Sigmoid colon (tissue), 7 donors: ENCODE measurements around the gene SURF4. TPM values are rescaled to one million over a fixed set of nuclear protein-coding genes. Genes with fewer than 3 reads are reported as not detected.

Experiments used
- DNase-seq: peaks from one replicate; pipeline ENCODE4 v3.0.0-alpha.2; 2019
- H3K27ac ChIP-seq, 4 donors: fragments of 200-600 bp; sonication (generic); one replicate each; pipeline ENCODE4 v1.5.1; 2016 to 2019; ENCODE audit warnings: mild to moderate bottlenecking in 1 of 4
- H3K27me3 ChIP-seq, 3 donors: fragments of 200-600 bp; sonication (generic); one replicate each; pipeline ENCODE4 v1.5.1; 2019; ENCODE audit warnings: mild to moderate bottlenecking in 1 of 3
- H3K36me3 ChIP-seq, 4 donors: fragments of 200-600 bp; sonication (generic); one replicate each; pipeline ENCODE4 v1.5.1; 2016 to 2019
- H3K4me1 ChIP-seq, 4 donors: fragments of 200-600 bp; sonication (generic); one replicate each; pipeline ENCODE4 v1.5.1; 2017 to 2019
- H3K4me3 ChIP-seq, 4 donors: fragments of 200-600 bp; sonication (generic); one replicate each; pipeline ENCODE4 v1.5.1; 2017 to 2019; ENCODE audit warnings: mild to moderate bottlenecking in 2 of 4, moderate library complexity in 1 of 4
- H3K9me3 ChIP-seq, 4 donors: fragments of 200-600 bp in 3 of 4; sonication (generic) in 3 of 4; one replicate each; pipeline versions ENCODE4 v1.5.1 to v1.6.1; 2013 to 2019
- EP300 ChIP-seq, 4 donors: sonication (generic); formaldehyde crosslinking; IDR thresholded peaks; one replicate each; pipeline ENCODE4 v1.6.1; 2017; ENCODE audit warnings: antibody characterized with exemption in 4 of 4
- POLR2A ChIP-seq, 2 donors: fragments of 450-650 bp; IDR thresholded peaks; one replicate each; pipeline ENCODE4 v1.6.1; 2016; ENCODE audit warnings: antibody characterized with exemption in 2 of 2, mild to moderate bottlenecking in 2 of 2, moderate library complexity in 2 of 2
- POLR2AphosphoS5 ChIP-seq, 4 donors: sonication (generic); formaldehyde crosslinking; IDR thresholded peaks; one replicate each; pipeline ENCODE4 v1.6.1; 2017; ENCODE audit warnings: antibody characterized with exemption in 4 of 4
- WGBS, 2 donors: extraction: QIAGEN DNeasy Blood & Tissue Kit; methylation state at CpG; one replicate each; pipeline ENCODE4 v1.1.7; 2013; 5-methylcytosine and 5-hydroxymethylcytosine counted together
- intact Hi-C: fragments of 100-400 bp; cut with DNase I; formaldehyde crosslinking; loops from one replicate; pipeline ENCODE4 v1.15.1; 2023
- polyA plus RNA-seq, 3 donors: library from polyadenylated mRNA; stranded (reverse); fragments of 200-250 nt; gene quantifications; one replicate each; pipeline ENCODE4 v1.2.3, GENCODE V29; 2013
- small RNA-seq, 3 donors: library from RNA; depleted of rRNA; stranded (forward); fragments of <200 nt; gene quantifications; one replicate each; pipeline ENCODE3, GENCODE V24; 2016
- total RNA-seq, 4 donors: library from RNA; depleted of rRNA; stranded (reverse); fragments of >200 nt; gene quantifications; one replicate each; pipeline ENCODE4 v1.1.0, GENCODE V29; 2016
- TF ChIP-seq, protein P1 (sequence below), 4 experiments: fragments of 450-650 bp in 3 of 4; fragments of 200-600 bp in 1 of 4; IDR thresholded peaks; one replicate each; pipeline ENCODE4 v1.5.1; 2016 to 2019; ENCODE audit warnings: antibody characterized with exemption in 4 of 4, mild to moderate bottlenecking in 3 of 4, moderate library complexity in 2 of 4
- donor health status: healthy with polysubstance abuse.
- donor health status: Bipolar disorder and iron deficiency.
- donor health status: healthy.

SURF4 gene
- total and polyA plus RNA-seq, 7 donors = 17.4 to 190 (median 83.1) TPM

DNA sequence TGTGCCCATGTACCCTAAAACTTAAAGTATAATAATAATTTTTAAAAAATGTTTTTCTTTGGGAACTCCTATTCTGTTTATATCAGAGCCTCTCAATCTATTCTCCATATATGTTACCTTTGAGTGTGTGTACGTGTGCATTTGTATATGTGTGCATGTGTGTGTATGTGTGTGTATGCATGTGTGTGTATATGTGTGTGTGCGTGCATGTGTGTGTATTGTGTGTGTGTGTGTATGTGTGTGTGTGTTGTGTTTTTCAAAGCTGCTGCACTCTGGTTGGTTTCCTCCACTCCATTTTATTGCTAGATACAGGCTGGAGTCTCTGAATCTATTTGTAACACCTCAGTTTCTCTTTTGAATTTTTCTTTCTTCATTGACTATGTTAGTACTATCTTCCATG, 59.9 kb downstream of the SURF4 start:
- H3K4me3 ChIP-seq = no peak overlapping the region
- H3K4me1 ChIP-seq = no peaks in the 10 kb centered on the region
- 89 to 91% methylated on average over 2 of the region's 2 CpGs for WGBS, 2 donors
- H3K27me3 ChIP-seq = no peaks in the 10 kb centered on the region
- H3K9me3 ChIP-seq = no peaks in the 10 kb centered on the region
- DNase-seq = no peak
- H3K27ac ChIP-seq = no peak overlapping the region
- intact Hi-C loops = no loop called here
- TF ChIP-seq POLR2A (IDR thresholded peaks at IDR 0.05) (no peak), EP300 (IDR thresholded peaks at IDR 0.05) (no peak), POLR2AphosphoS5 (IDR thresholded peaks at IDR 0.05) (no peak)
- TF ChIP-seq, protein P1, sequence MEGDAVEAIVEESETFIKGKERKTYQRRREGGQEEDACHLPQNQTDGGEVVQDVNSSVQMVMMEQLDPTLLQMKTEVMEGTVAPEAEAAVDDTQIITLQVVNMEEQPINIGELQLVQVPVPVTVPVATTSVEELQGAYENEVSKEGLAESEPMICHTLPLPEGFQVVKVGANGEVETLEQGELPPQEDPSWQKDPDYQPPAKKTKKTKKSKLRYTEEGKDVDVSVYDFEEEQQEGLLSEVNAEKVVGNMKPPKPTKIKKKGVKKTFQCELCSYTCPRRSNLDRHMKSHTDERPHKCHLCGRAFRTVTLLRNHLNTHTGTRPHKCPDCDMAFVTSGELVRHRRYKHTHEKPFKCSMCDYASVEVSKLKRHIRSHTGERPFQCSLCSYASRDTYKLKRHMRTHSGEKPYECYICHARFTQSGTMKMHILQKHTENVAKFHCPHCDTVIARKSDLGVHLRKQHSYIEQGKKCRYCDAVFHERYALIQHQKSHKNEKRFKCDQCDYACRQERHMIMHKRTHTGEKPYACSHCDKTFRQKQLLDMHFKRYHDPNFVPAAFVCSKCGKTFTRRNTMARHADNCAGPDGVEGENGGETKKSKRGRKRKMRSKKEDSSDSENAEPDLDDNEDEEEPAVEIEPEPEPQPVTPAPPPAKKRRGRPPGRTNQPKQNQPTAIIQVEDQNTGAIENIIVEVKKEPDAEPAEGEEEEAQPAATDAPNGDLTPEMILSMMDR (IDR thresholded peaks at IDR 0.05) = no peak
- no peaks in the 10 kb centered on the region for H3K36me3 ChIP-seq

Small RNAs within 50 kb of the gene (small RNA-seq; reads per million reads assigned to genes)
- gene RF00019 (0 reads per million in 3 donors), gene SNORD24 (0 reads per million in 3 donors), gene SNORD36A (0 reads per million in 3 donors), gene SNORD36B (0 reads per million in 3 donors), gene SNORD36C (0 reads per million in 3 donors)

Other genes with a start within 250 kb of the SURF4 start
- 10 to 100 TPM in 3 of 4 donors, 1 to 10 TPM in 1; 8.9 to 31.1 (median 19.2) TPM for gene GBGT1, start 212.1 kb downstream of the SURF4 start, total RNA-seq
- 1 to 10 TPM; 4.2 to 9.9 (median 5.4) TPM for gene GBGT1, start 212.1 kb downstream of the SURF4 start, polyA plus RNA-seq
- not detected for gene OBP2B, start 166.8 kb downstream of the SURF4 start, total RNA-seq
- not detected for gene OBP2B, start 166.8 kb downstream of the SURF4 start, polyA plus RNA-seq
- 1 to 10 TPM in 2 of 4 donors, under 1 TPM in 2; 0.36 to 1.5 (median 1.0) TPM for gene ABO, start 100.9 kb downstream of the SURF4 start, total RNA-seq
- 10 to 100 TPM; 15.0 to 27.3 (median 24.5) TPM for gene ABO, start 100.9 kb downstream of the SURF4 start, polyA plus RNA-seq
- 10 to 100 TPM; 13.9 to 20.1 (median 16.2) TPM for gene SURF6, start 39.9 kb downstream of the SURF4 start, total RNA-seq
- gene SURF6, start 39.9 kb downstream of the SURF4 start, polyA plus RNA-seq = 10 to 100 TPM; 22.8 to 43.1 (median 24.3) TPM
- 10 to 100 TPM; 17.2 to 31.3 (median 28.4) TPM for gene MED22, start 27.9 kb downstream of the SURF4 start, total RNA-seq
- gene MED22, start 27.9 kb downstream of the SURF4 start, polyA plus RNA-seq = 10 to 100 TPM in 2 of 3 donors, 1 to 10 TPM in 1; 8.4 to 23.7 (median 11.8) TPM
- gene RPL7A, start 27.8 kb downstream of the SURF4 start, total RNA-seq = 1,000 to 10,000 TPM; 2,027 to 2,561 (median 2,271) TPM
- 1,000 to 10,000 TPM; 2,364 to 4,020 (median 2,962) TPM for gene RPL7A, start 27.8 kb downstream of the SURF4 start, polyA plus RNA-seq
- gene SURF1, start 19.6 kb downstream of the SURF4 start, total RNA-seq = 10 to 100 TPM; 33.8 to 98.7 (median 75.7) TPM
- gene SURF1, start 19.6 kb downstream of the SURF4 start, polyA plus RNA-seq = 10 to 100 TPM; 54.1 to 79.3 (median 59.0) TPM
- 10 to 100 TPM; 10.2 to 32.3 (median 15.2) TPM for gene SURF2, start 19.5 kb downstream of the SURF4 start, total RNA-seq
- 10 to 100 TPM; 17.4 to 27.1 (median 19.9) TPM for gene SURF2, start 19.5 kb downstream of the SURF4 start, polyA plus RNA-seq
- 1 to 10 TPM in 2 of 4 donors, under 1 TPM in 1, not detected in 1; 0.49 to 8.3 (median 2.1) TPM for gene STKLD1, start 306 bp upstream of the SURF4 start, total RNA-seq
- 1 to 10 TPM in 2 of 3 donors, under 1 TPM in 1; 0.69 to 1.8 (median 1.2) TPM for gene STKLD1, start 306 bp upstream of the SURF4 start, polyA plus RNA-seq
- gene REXO4, start 42.0 kb upstream of the SURF4 start, total RNA-seq = 10 to 100 TPM; 16.3 to 22.2 (median 18.8) TPM
- gene REXO4, start 42.0 kb upstream of the SURF4 start, polyA plus RNA-seq = 10 to 100 TPM; 13.2 to 25.9 (median 16.2) TPM
- 1 to 10 TPM in 2 of 4 donors, under 1 TPM in 2; 0.71 to 1.9 (median 1.4) TPM for gene ADAMTS13, start 46.3 kb upstream of the SURF4 start, total RNA-seq
- 1 to 10 TPM in 1 of 3 donors, under 1 TPM in 2; 0.60 to 3.4 (median 0.69) TPM for gene ADAMTS13, start 46.3 kb upstream of the SURF4 start, polyA plus RNA-seq
- 10 to 100 TPM in 1 of 4 donors, 1 to 10 TPM in 3; 6.7 to 13.4 (median 8.9) TPM for gene CACFD1, start 83.9 kb upstream of the SURF4 start, total RNA-seq
- 10 to 100 TPM; 21.0 to 44.6 (median 29.6) TPM for gene CACFD1, start 83.9 kb upstream of the SURF4 start, polyA plus RNA-seq
- gene SLC2A6, start 103.0 kb upstream of the SURF4 start, total RNA-seq = 1 to 10 TPM; 1.4 to 2.7 (median 2.0) TPM
- 1 to 10 TPM; 1.2 to 8.2 (median 1.8) TPM for gene SLC2A6, start 103.0 kb upstream of the SURF4 start, polyA plus RNA-seq
- gene MYMK, start 148.9 kb upstream of the SURF4 start, total RNA-seq = not detected
- not detected for gene MYMK, start 148.9 kb upstream of the SURF4 start, polyA plus RNA-seq
- 1 to 10 TPM in 2 of 4 donors, under 1 TPM in 2; 0.33 to 4.2 (median 0.94) TPM for gene ADAMTSL2, start 158.6 kb upstream of the SURF4 start, total RNA-seq
- 1 to 10 TPM in 1 of 3 donors, under 1 TPM in 2; 0.46 to 1.8 (median 0.60) TPM for gene ADAMTSL2, start 158.6 kb upstream of the SURF4 start, polyA plus RNA-seq
- 1 to 10 TPM in 2 of 4 donors, under 1 TPM in 1, not detected in 1; 0.83 to 1.5 (median 1.1) TPM for gene FAM163B, start 233.3 kb upstream of the SURF4 start, total RNA-seq
- 1 to 10 TPM in 2 of 3 donors, under 1 TPM in 1; 0.29 to 2.4 (median 1.4) TPM for gene FAM163B, start 233.3 kb upstream of the SURF4 start, polyA plus RNA-seq